CD14-positive monocyte (primary cell): ENCODE results near the gene SLC4A3. TPM values are rescaled to one million over a fixed set of nuclear protein-coding genes. Genes with fewer than 3 reads are reported as not detected.

Experiments used
- DNase-seq, 3 donors: peaks; one replicate each; pipeline ENCODE4 v3.0.0-alpha.2; 2011 to 2022
- H2AFZ ChIP-seq: 2 replicates; pipeline ENCODE4 v1.6.0; 2012; ENCODE audit warnings: mild to moderate bottlenecking, low read depth, low read length, inconsistent platforms; ENCODE audit not compliant: insufficient read depth, poor library complexity, severe bottlenecking
- H3K27ac ChIP-seq, 2 donors: 1 replicate in 1 of 2; 2 replicates in 1 of 2; pipeline ENCODE4 v1.5.1; 2012 to 2013; ENCODE audit warnings: low read length in 2 of 2, control low read depth in 1 of 2, inconsistent platforms in 1 of 2, low read depth in 1 of 2, mild to moderate bottlenecking in 1 of 2
- H3K27me3 ChIP-seq, 2 donors: one replicate each; pipeline versions ENCODE4 v1.6.0 to v1.6.1; 2011 to 2013; ENCODE audit warnings: low read length in 2 of 2; ENCODE audit not compliant: control insufficient read depth in 2 of 2, insufficient read depth in 2 of 2
- H3K36me3 ChIP-seq, 2 donors: replicated peaks in 1 of 2; 1 replicate in 1 of 2; 2 replicates in 1 of 2; pipeline versions ENCODE4 v1.5.1 to v1.6.1; 2012 to 2013; ENCODE audit warnings: low read length in 2 of 2, control low read depth in 1 of 2, inconsistent platforms in 1 of 2, mild to moderate bottlenecking in 1 of 2; ENCODE audit not compliant: insufficient read depth in 2 of 2, control insufficient read depth in 1 of 2
- H3K4me1 ChIP-seq, 2 donors: 1 replicate in 1 of 2; 2 replicates in 1 of 2; pipeline versions ENCODE4 v1.5.1 to v1.6.1; 2012 to 2013; ENCODE audit warnings: low read length in 2 of 2, control low read depth in 1 of 2, inconsistent platforms in 1 of 2, mild to moderate bottlenecking in 1 of 2, moderate library complexity in 1 of 2; ENCODE audit not compliant: insufficient read depth in 2 of 2, control insufficient read depth in 1 of 2
- H3K4me2 ChIP-seq: replicated peaks from 2 replicates; pipeline ENCODE3; 2012; ENCODE audit warnings: low read length, moderate library complexity, mild to moderate bottlenecking; ENCODE audit not compliant: poor library complexity, severe bottlenecking; ENCODE audit errors: extremely low read depth
- H3K4me3 ChIP-seq, 3 experiments: fragments of 200-600 bp in 1 of 3; sonication (generic) in 1 of 3; replicated peaks in 1 of 3; 1 replicate in 2 of 3; 2 replicates in 1 of 3; pipeline ENCODE4 v1.5.1; 2011 to 2013; ENCODE audit warnings: low read length in 3 of 3, mild to moderate bottlenecking in 3 of 3, control low read depth in 2 of 3, low read depth in 2 of 3, inconsistent platforms in 1 of 3, moderate library complexity in 1 of 3
- H3K79me2 ChIP-seq: 2 replicates; pipeline ENCODE4 v1.6.0; 2012; ENCODE audit warnings: mild to moderate bottlenecking, control low read depth, inconsistent platforms, low read length, moderate library complexity; ENCODE audit not compliant: insufficient read depth
- H3K9ac ChIP-seq: 2 replicates; pipeline ENCODE4 v1.6.0; 2017; ENCODE audit warnings: low read length, mild to moderate bottlenecking; ENCODE audit not compliant: insufficient read depth, poor library complexity, severe bottlenecking
- H3K9me3 ChIP-seq, 2 donors: replicated peaks in 1 of 2; 1 replicate in 1 of 2; 2 replicates in 1 of 2; pipeline versions ENCODE4 v1.5.1 to v1.6.1; 2012 to 2013; ENCODE audit warnings: low read length in 2 of 2, control low read depth in 1 of 2; ENCODE audit not compliant: control insufficient read depth in 1 of 2, insufficient read depth in 1 of 2
- H4K20me1 ChIP-seq: 2 replicates; pipeline ENCODE4 v1.6.0; 2012; ENCODE audit warnings: mild to moderate bottlenecking, low read length, control low read depth, moderate library complexity; ENCODE audit not compliant: insufficient read depth
- H3K27ac Mint-ChIP-seq, 7 donors: one replicate each; pipeline ENCODE4 v1.8.0; 2020; ENCODE audit warnings: mild to moderate bottlenecking in 7 of 7, mixed read lengths in 7 of 7, moderate library complexity in 6 of 7, inconsistent platforms in 2 of 7
- H3K27me3 Mint-ChIP-seq, 3 donors: one replicate each; pipeline ENCODE4 v1.8.0; 2021 to 2022; ENCODE audit warnings: low read depth in 3 of 3, mild to moderate bottlenecking in 3 of 3, mixed read lengths in 3 of 3, moderate library complexity in 3 of 3, inconsistent platforms in 1 of 3
- H3K36me3 Mint-ChIP-seq, 2 donors: one replicate each; pipeline ENCODE4 v1.8.0; 2020; ENCODE audit warnings: mixed read lengths in 2 of 2, inconsistent platforms in 1 of 2, mild to moderate bottlenecking in 1 of 2
- H3K4me1 Mint-ChIP-seq: one replicate; pipeline ENCODE4 v1.8.0; 2020; ENCODE audit warnings: mild to moderate bottlenecking, mixed read lengths
- H3K4me3 Mint-ChIP-seq, 2 donors: one replicate each; pipeline ENCODE4 v1.8.0; 2020; ENCODE audit warnings: mild to moderate bottlenecking in 2 of 2, mixed read lengths in 2 of 2, moderate library complexity in 1 of 2
- H3K9me3 Mint-ChIP-seq, 7 donors: one replicate each; pipeline ENCODE4 v1.8.0; 2020 to 2022; ENCODE audit warnings: mixed read lengths in 7 of 7, mild to moderate bottlenecking in 6 of 7, moderate library complexity in 6 of 7, inconsistent platforms in 2 of 7
- WGBS: methylation state at CpG from one replicate; pipeline ENCODE4 v1.1.5; 2013; ENCODE audit warnings: missing lambda C conversion rate; ENCODE audit not compliant: insufficient coverage; 5-methylcytosine and 5-hydroxymethylcytosine counted together
- intact Hi-C, 2 donors: fragments of 100-400 bp; cut with micrococcal nuclease; formaldehyde crosslinking; loops; one replicate each; pipeline versions ENCODE4 v1.15.0 to v1.15.1; 2023
- polyA plus RNA-seq, 3 donors: library from polyadenylated mRNA; depleted of rRNA in 1 of 3; unstranded in 2 of 3; stranded (reverse) in 1 of 3; fragments of 300-500 nt in 2 of 3; fragments of >200 nt in 1 of 3; fragmentation: Illumina TruSeq in 2 of 3; gene quantifications; 1 replicate in 2 of 3; 2 replicates in 1 of 3; pipeline ENCODE4 v1.2.3, GENCODE V29; 2012 to 2021
- TF ChIP-seq, protein P1 (sequence below): fragments of 200-600 bp; IDR thresholded peaks from one replicate; pipeline ENCODE4 v1.8.0; 2022; ENCODE audit warnings: antibody characterized with exemption, mild to moderate bottlenecking

Gene SLC4A3
- polyA plus RNA-seq, 3 donors: 0.31 TPM; not detected in 2

GRCh38 chr2:219645631-219646527, 18.4 kb downstream of the SLC4A3 start:
- Histone ChIP-seq H3K9ac (no peak overlapping the region), H4K20me1 (no peaks in the 10 kb centered on the region), H2AFZ (no peak overlapping the region), H3K4me2 (no peak overlapping the region), H3K27ac (no peak overlapping the region), H3K4me1 (peaks cover 6% of the 10 kb centered on the region in 2 donors), H3K27me3 (peaks cover 3 to 9% of the 10 kb centered on the region in 2 donors), H3K79me2 (no peaks in the 10 kb centered on the region), H3K9me3 (no peaks in the 10 kb centered on the region), H3K4me3 (no peak overlapping the region), H3K36me3 (no peaks in the 10 kb centered on the region)
- 93% methylated on average over 5 of the region's 12 CpGs for WGBS
- Mint-ChIP-seq H3K9me3 (no peaks in the 10 kb centered on the region), H3K27ac (no peak overlapping the region), H3K27me3 (peaks cover 13 to 19% (median 15%) of the 10 kb centered on the region in 3 donors), H3K36me3 (no peaks in the 10 kb centered on the region), H3K4me1 (peaks cover 9% of the 10 kb centered on the region), H3K4me3 (no peak overlapping the region)
- TF ChIP-seq, protein P1, sequence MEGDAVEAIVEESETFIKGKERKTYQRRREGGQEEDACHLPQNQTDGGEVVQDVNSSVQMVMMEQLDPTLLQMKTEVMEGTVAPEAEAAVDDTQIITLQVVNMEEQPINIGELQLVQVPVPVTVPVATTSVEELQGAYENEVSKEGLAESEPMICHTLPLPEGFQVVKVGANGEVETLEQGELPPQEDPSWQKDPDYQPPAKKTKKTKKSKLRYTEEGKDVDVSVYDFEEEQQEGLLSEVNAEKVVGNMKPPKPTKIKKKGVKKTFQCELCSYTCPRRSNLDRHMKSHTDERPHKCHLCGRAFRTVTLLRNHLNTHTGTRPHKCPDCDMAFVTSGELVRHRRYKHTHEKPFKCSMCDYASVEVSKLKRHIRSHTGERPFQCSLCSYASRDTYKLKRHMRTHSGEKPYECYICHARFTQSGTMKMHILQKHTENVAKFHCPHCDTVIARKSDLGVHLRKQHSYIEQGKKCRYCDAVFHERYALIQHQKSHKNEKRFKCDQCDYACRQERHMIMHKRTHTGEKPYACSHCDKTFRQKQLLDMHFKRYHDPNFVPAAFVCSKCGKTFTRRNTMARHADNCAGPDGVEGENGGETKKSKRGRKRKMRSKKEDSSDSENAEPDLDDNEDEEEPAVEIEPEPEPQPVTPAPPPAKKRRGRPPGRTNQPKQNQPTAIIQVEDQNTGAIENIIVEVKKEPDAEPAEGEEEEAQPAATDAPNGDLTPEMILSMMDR: no peak
- intact Hi-C loops: no loop called here
- DNase-seq: no peak

DNA sequence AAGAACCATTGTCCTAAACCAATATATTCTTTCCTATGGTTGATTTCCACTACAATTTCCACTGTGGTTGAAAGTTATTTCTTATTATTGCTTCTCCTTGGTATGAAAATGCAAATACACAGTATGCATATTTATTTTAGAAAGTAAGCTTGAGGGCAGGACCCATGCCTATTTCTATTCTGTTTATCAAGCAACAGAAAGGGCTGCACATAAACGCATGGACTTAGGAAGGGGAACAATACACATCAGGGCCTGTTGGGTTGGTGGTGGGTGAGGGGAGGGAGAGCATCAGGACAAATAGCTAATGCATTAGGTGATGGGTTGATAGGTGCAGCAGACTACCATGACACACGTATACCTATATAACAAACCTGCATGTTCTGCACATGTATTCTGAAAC, 20.7 kb downstream of the SLC4A3 start:
- Histone ChIP-seq H3K79me2 (no peaks in the 10 kb centered on the region), H3K4me2 (no peak overlapping the region), H4K20me1 (no peaks in the 10 kb centered on the region), H3K36me3 (no peaks in the 10 kb centered on the region), H3K4me1 (no peaks in the 10 kb centered on the region), H2AFZ (no peak overlapping the region), H3K27me3 (peaks cover 5 to 16% of the 10 kb centered on the region in 2 donors), H3K27ac (no peak overlapping the region), H3K9ac (no peak overlapping the region), H3K4me3 (no peak overlapping the region), H3K9me3 (no peaks in the 10 kb centered on the region)
- no peak for DNase-seq
- intact Hi-C loops: no loop called here
- Mint-ChIP-seq H3K4me1 (no peaks in the 10 kb centered on the region), H3K27me3 (peaks cover 15 to 28% (median 17%) of the 10 kb centered on the region in 3 donors), H3K9me3 (peaks cover 0 to 6% (median 2%) of the 10 kb centered on the region in 7 donors), H3K4me3 (no peak overlapping the region), H3K36me3 (no peaks in the 10 kb centered on the region), H3K27ac (no peak overlapping the region)
- TF ChIP-seq, protein P1: no peak
- 100% methylated on average over 1 of the region's 2 CpGs for WGBS
